Non-pigmented ciliary epithelial cell (primary cell): ENCODE measurements around the gene OR2J1.
"Not testable (repeated sequence)": the region's sequence is repeated elsewhere in the genome, so short reads cannot be mapped to it uniquely, and the experiment has no call there.

ENCODE experiments used
- DNase-seq: peaks from one replicate; pipeline ENCODE4 v3.0.0-alpha.2; 2010; ENCODE audit warnings: low read depth

Gene OR2J1

GRCh38 chr6:29099190-29099589 is at the start of gene OR2J1:
TSS of gene OR2J1 (plus strand) at chr6:29099490. CDS start at chr6:29100943, 1,453 bp downstream.
- DNase-seq = no peak

GRCh38 chr6:29051680-29052079 is 47.6 kb upstream of the OR2J1 start:
- no peak for DNase-seq

- no peak for DNase-seq
Measured at GRCh38 chr6:29071831-29072723, 27.2 kb upstream of the OR2J1 start.

- DNase-seq = no peak
Measured at GRCh38 chr6:29079203-29079602, 20.1 kb upstream of the OR2J1 start.

- no peak for DNase-seq
Measured at GRCh38 chr6:29081312-29081711, 18.0 kb upstream of the OR2J1 start.

- DNase-seq = no peak
Measured at GRCh38 chr6:29082457-29082856, 16.8 kb upstream of the OR2J1 start.

GRCh38 chr6:29087213-29087612 is 12.1 kb upstream of the OR2J1 start, which contains the start of gene OR2B3:
TSS of gene OR2B3 (minus strand) at chr6:29087313. CDS start at chr6:29087248, 65 bp downstream.
- no peak for DNase-seq

GRCh38 chr6:29092957-29093356 is 6.3 kb upstream of the OR2J1 start:
- DNase-seq = no peak

GRCh38 chr6:29097803-29098202 is 1.5 kb upstream of the OR2J1 start:
- DNase-seq = no peak

- DNase-seq = no peak
Measured at GRCh38 chr6:29107758-29108157, 8.5 kb downstream of the OR2J1 start, which contains the start of gene OR2J3. TSS of gene OR2J3 (plus strand) at chr6:29108058. CDS start at chr6:29111891, 3,833 bp downstream.

- DNase-seq = no peak
Measured at GRCh38 chr6:29112135-29112534, 12.8 kb downstream of the OR2J1 start.

GRCh38 chr6:29114964-29115363 is 15.7 kb downstream of the OR2J1 start:
- DNase-seq = not testable (repeated sequence)

GRCh38 chr6:29129326-29130012 is 30.2 kb downstream of the OR2J1 start:
- no peak for DNase-seq

GRCh38 chr6:29130644-29131043 is 31.4 kb downstream of the OR2J1 start:
- DNase-seq = no peak

GRCh38 chr6:29131691-29132090 is 32.4 kb downstream of the OR2J1 start:
- no peak for DNase-seq

GRCh38 chr6:29137724-29138123 is 38.4 kb downstream of the OR2J1 start:
- no peak for DNase-seq

- no peak for DNase-seq
Measured at GRCh38 chr6:29141606-29142005, 42.3 kb downstream of the OR2J1 start.

- no peak for DNase-seq
Measured at GRCh38 chr6:29142309-29142708, 43.0 kb downstream of the OR2J1 start.

GRCh38 chr6:29146179-29146578 is 46.9 kb downstream of the OR2J1 start:
- DNase-seq = no peak

GRCh38 chr6:29147074-29147473 is 47.8 kb downstream of the OR2J1 start:
- no peak for DNase-seq

GRCh38 chr6:29149444-29149843 is 50.2 kb downstream of the OR2J1 start:
- not testable (repeated sequence) for DNase-seq
